NCI-H2196 (cell line): Measurements from ENCODE around the gene PLEKHA1.

Experiments used
- DNase-seq: peaks from one replicate; lab custom pipeline; 2025; ENCODE audit not compliant: unreplicated experiment; lab: John Stamatoyannopoulos, UW

The PLEKHA1 gene

DNA sequence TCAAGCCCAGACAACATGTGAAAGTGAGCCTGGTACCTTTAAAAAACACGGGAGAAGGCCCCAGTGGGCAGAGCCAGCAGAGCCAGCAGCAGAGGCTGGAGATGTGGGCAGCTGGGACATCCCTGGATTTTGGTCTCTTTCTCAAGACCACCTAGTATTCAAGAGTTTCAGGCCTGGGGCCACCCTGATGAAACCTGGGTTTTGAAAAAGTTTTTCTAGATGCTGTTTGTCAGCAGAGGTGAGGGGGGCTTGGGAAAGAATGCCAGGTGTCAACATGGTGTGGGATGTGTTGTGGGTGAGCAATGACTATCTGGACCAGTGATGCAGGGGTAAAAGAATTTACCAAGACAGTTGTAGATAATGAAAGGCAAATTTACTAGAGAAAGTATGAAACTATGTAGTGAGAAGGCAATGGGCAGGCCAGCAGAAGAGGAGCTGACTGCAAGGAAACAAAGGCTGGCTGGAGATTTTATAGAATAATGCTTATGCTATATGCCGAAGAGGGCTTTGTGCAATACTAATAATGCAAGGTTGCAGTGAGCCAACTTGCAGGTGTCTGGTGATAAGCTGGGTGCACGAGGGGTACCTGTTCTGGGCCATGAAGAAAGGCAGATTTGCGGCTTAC, 28.1 kb upstream of the PLEKHA1 start:
- DNase-seq, result no peak

DNA sequence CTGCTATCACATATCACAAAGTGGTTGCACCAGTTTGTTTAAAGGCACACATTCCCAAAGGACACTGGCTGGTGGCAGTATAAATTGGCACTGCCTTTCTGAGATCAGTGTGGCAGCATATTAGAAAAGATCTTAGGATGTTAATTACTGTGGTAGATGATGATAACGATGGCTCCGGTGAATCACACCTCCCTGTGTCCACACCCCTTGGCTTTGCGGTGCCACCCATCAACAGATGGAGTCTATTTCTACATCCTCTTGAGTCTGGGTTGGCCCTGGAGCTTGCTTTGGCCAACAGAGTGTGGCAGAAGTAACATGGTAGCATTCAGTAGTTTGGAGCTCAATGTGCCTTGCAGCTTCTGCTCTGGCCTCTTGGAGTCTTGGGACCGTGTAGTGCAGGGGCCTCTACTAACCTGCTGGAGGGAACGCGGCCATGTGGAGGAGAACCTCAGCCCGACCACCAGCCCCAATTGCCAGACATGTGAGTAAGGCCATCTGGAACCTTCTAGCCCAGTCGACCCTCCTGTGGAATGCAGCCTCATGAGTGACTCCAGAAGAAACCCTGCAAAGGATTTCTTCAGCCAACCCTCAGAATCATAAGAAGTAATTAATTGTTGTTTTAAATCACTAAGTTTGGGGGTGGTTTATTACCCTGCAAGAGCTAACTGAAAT, 27.2 kb upstream of the PLEKHA1 start:
- DNase-seq, result no peak

DNA sequence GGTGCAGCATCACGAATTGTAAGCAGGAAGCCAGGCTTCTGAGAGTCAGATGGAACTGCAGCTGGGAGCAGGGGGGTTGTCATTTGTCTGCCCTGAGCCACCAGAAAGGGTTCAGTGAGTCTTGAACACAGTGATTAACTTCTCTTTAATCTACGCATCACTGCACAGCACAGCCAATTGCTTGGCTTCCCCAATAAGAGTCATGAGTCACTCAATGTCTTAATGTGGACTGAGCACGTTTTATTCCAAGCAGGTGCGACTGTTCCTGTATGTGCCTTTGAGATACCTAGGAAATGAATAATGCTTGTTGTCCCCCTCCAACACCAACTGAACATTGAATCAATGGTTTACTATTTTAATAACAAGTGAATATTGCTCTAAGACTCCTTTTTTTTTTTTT, 26.0 kb upstream of the PLEKHA1 start:
- peak; percentile 6 for DNase-seq

DNA sequence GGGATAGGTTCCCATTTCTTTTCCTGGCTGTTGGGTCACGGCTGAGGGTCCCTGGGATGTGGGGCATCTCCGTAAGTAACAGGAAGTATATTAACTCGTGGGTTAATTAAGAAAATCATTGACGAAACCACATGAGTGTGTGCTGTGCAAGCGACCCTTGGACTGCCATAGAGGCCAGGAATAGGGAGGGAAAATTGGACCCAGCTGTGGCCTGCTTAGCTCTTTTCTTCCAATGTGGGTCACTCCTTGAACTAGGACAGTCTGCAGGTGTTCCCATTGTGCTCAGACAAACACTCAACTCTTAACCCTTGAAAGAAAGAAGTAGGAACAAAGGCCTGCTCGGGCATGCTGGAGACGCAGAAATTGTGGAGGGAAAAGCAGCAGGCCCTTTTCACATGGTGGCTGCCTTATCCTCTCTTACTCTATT, 25.6 kb upstream of the PLEKHA1 start:
- DNase-seq, result peak; percentile 1

DNA sequence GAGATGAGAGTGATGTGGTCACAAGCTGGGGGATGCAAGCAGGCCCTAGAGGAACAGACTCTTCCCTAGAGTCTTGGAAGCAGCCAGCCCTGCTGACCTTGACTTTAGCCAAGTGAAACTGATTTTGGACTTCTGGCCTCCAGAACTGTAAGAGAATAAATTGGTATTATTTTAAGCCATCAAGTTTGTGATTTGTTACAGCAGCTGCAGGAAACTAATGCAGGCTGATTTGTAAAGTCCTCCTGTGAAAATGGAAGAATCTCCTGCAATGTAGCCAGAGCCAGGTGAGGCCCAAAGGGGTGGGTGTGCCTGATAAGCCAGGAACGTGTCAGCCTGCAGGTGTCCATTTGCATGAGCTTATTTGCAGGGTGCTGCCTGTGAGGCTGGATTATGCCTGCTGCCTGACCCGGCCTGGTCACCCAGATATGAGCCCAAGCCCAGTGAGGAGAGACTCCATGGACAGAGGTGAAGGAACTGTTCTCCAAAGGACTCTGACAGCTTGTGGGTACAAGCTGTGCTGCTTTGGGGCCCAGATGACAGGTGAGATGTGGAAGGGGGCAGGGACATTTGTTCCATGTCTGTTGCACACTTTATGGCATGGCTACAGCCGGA, 24.6 kb upstream of the PLEKHA1 start:
- DNase-seq, result no peak

DNA sequence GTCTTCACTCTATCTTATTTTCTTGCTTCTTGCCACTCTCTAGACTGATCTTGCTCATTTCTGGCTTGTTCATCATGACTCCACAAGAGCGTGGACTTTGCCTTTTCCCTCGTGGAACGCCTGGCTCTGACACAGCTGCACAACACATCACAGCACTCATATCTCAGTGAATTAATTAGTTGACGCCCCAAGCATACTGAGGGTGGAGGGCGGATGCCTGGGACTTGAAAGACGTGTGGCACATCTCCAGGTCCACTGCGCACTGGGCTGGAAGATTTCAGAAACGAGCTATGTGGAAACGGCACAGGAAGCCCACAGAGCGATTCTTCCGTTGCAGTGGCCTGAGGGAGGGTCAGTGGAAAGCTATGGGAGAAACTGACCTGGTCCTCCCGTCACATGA, 23.6 kb upstream of the PLEKHA1 start:
- DNase-seq, result no peak

DNA sequence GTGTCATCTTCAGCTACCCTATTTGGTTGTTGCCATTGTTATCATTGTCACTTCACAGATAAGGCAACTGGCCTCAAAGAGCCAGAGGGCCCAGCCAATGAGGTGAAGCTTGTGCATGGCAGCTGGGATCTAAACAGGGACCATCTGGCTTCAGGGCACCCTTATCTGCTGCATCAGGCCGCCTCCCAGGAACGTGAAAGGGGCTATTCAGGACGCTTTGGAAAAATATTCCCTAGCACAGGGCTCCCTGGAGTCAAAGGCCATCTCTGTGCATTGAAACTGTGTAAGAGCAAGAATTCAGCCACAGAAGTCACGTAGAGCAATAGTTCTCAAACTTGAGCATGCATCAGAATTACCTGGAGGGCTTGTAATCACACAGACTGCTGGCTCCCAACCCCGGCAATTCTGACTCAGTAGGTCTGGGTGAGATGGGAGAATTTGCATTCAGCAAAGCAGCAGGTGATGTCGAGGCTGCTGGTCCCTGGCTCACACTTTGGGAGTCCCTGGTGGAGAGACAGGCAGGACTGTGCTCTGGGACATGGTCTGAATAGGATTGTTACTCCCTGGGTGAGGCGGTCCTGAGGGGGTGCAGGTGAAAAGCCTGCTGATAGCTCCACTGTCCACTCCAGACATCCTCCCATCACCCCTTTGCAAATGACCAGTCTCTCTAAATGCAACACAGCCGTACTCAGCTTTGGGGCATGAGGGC, 21.5 kb upstream of the PLEKHA1 start:
- no peak for DNase-seq

DNA sequence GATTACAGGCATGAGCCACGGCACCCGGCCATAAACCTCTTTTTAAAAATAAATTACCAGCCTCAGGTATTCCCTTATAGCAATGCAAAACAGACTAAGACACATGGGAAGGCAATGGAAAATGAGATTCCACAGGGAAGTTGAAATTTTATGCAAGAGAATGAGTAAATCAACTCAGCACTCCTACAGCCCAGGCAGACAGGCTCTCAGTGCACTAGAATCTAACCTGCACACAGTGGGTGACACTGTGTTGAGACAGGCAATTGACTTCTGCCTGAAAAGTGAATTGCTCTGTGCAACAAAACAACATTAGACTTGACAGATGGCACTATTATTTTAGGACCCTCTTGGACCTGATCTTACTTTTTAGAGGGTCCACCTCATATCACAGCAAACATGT, 20.1 kb upstream of the PLEKHA1 start:
- DNase-seq, result no peak

DNA sequence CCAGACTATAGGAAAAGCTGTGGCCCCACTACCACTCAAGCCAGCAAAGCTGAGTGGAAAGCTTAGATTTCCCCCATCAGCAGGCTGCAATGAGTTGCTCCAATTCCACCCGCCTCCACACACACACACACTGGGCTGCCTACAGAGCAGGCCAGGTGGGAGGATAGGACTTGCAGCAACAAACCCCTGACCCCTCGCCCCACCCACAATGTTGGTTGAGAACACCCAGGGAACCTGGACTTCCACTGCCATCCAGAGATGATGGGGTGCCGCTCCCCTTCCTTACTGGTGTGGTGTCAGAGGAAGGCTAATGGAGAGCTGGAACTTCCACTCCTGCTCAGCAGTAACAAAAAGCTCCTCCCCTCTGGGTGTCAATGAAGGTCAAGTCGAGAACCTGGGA, 16.8 kb upstream of the PLEKHA1 start:
- no peak for DNase-seq

DNA sequence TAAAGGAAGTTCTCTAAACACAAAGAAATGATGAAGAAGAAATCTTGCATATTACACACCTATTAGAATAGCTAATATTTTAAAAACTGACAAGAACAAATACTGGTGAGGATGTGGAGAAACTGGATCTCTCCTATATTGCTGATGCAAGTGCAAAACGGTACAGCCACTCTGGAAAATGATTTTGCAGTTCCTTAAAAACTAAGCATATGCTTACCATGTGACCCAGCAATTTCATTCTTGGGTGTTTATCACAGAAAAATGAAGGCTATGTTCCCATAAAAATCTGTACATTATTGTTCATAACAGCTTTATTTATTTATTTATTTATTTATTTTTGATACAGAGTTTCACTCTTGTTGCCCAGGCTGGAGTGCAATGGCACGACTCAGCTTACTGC, 14.9 kb upstream of the PLEKHA1 start:
- no peak for DNase-seq

DNA sequence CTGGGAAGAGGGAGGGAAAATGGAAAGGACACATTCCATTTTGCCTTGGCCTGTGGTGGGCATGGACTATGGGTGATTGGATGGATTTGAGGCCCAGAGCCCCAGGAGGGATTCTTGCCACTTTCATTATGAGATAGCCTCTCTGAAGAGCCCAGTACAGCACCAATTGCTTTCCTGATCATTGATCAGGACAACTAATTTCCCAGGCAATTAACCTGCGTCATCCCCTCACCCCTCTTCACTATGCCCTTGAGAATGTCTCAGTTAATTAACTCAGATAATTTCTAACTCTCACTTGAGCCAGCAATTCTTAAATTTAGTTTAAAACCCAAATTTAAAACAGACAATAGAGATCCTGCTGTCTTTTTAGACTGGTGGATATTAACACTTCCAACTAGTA, 13.5 kb upstream of the PLEKHA1 start:
- no peak for DNase-seq

DNA sequence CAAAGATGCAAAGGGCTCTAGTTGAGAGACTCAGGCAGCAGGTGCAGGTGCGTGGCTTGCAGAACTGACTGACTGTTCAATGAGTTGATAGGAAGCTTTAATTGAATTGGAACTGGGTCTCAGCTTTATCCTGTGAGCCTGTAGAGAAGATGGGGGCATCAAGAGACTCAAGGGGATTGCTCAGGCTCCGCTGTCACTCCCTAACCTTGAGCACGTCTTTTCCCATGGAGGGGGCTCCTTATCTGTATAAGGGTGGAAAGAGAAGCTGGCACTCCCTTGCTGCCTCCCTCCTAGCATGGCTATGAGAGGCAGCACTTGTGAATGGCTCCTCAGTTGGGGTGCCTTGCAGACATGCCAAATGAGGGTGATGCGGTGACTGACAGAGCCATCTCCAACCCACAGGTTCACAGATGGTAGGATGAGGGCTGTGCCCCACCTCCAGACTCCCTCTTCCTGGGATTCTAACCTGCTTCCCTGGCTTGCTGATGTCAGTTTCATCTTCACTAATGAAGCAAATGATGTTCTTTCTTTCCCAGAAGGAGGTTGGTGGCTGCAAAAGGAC, 12.4 kb upstream of the PLEKHA1 start:
- DNase-seq, result no peak

DNA sequence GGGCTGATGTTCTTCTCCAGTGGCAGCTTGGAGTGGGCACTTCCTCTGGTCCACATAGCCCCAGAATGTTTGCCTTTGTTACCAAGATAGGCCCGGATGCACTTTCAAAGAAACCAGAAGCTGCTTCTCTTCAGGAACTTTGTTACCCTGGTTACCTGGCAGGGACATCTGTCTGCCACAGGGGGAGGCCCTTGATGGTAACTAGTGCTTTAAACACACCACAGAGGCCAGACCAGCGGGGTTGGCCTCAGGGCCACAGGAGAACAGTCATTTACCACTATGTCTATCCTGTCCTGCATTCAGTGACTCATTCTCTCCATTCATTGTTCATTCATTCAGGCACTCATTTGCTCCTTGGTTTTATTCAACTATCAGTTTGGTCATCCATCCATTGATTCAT, 11.9 kb upstream of the PLEKHA1 start:
- no peak for DNase-seq

DNA sequence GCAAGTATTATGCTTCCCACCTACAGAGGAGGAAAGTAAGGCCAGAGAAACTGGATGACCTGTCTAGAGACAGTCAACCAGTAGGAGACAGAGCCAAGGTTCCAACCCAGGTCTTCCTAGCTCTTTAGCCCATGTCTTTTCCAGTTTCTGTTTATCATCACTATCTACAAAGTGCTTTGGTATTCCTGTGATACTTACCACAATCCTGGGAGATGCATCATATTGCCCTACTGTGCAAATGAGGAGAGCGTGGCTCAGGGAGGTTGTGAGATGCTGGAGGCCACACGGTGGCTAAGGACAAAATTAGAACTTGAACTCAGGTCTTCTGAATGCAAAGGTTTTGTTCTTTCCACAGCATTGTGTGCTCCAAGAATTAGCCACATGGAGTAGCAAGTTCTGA, 11.2 kb upstream of the PLEKHA1 start:
- no peak for DNase-seq

DNA sequence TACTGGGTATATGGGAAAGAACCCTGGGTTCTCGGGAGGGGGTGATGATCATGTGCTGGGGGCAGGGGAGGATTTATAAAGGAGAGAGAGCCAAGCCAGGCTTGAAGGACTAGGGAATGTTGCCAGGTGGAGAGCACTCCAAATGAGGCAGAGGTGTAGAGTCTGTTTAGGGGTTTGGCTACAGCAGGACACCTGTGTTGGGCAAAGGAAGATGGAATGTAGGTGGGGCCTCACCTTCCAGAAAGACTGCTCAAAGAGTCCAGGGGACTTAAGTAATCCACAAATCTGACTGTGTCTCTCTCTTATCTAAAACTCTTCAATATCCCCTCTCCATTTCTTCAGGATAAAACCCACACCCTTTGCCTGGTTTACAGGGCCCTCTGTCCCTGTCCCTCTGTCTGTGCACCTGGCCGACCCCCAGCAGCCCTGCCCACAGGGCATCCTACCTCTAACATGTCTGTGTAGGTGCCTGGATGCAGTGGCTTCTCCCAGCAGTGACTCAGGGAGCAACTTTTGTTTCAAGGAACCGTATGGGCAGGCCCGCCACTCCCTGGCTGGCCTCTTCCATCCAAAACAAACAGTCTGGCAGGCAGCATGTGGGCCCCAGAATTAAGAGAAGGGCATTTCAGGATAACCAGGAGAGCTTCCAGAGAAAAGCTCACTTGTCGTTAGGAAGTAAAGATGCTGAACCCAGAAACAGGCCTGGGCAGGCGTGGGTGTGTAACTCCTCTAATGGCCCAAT, 10.6 kb upstream of the PLEKHA1 start:
- no peak for DNase-seq

DNA sequence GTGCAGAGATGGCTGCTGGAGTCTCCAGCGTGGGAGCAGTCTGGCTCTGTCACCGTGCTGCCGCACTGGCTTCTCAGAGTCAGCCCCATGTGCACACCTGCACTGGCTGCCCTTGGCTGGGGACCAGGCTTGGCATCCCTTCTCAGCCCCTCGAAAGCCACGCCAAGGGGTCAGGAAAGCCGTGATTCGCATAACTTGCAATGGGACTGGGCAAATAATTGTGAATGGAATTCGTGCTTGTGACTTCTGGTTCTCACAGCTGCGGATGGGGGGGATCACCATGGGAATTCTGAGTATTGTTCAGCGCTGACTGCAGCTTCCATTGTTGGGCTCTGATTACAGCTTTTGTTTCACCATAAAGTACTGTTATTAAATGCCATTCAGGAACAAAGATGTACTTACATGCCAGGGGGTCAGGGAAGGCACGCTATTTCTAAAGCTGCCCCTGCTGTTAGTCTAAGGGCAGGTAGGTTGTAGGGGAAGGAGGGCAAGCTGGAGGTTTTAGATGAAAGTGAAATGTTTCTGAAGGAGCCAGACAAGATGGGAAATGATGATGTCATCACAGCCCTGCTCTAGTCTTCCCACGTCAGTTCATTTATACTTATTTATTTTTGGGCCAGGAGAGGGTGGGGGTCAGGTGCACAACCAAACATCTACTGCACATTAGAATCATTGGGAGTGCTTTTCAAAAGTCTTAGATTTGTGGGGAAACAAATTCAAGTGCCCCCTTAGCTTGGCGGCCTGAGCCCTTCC, 5.8 kb upstream of the PLEKHA1 start:
- DNase-seq, result no peak

DNA sequence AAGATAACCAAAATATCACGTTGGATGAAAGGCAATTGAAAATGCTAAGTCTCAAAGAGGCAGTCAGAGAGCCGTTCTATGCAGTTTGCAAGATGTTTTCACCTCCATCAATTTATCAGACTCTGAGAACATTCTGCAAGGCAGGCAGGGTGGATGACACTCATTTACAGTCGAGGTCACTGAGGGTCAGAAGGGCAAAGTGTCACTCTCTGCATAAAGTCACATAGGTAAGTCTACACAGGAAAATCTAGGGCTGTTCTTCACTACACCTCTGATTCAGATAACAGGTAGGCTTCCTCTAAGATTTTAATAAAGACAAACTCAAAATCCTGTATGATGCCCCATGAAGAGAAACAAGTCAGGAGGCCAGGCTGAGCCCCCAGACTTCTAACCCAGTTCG, 1.4 kb upstream of the PLEKHA1 start:
- DNase-seq, result no peak

DNA sequence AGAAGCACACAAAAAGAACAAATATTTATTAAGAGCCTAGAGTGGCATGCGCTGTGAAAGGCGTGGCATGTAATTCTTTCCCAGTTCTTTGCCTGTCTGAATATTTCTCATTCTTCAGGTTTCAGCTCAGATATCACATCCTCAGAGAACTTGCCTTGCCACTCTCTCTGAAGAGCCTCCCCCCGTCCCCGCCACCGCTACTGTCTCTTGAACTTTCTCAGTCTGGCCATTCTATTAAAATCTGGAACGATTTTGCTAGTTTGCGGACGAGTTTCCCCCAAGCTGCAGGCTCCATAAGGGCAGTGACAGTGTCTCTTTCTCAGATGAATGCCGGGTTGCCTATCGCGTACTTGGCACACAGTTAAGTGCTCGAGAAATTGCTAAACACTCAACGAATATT, 787 bp upstream of the PLEKHA1 start:
- no peak for DNase-seq

DNA sequence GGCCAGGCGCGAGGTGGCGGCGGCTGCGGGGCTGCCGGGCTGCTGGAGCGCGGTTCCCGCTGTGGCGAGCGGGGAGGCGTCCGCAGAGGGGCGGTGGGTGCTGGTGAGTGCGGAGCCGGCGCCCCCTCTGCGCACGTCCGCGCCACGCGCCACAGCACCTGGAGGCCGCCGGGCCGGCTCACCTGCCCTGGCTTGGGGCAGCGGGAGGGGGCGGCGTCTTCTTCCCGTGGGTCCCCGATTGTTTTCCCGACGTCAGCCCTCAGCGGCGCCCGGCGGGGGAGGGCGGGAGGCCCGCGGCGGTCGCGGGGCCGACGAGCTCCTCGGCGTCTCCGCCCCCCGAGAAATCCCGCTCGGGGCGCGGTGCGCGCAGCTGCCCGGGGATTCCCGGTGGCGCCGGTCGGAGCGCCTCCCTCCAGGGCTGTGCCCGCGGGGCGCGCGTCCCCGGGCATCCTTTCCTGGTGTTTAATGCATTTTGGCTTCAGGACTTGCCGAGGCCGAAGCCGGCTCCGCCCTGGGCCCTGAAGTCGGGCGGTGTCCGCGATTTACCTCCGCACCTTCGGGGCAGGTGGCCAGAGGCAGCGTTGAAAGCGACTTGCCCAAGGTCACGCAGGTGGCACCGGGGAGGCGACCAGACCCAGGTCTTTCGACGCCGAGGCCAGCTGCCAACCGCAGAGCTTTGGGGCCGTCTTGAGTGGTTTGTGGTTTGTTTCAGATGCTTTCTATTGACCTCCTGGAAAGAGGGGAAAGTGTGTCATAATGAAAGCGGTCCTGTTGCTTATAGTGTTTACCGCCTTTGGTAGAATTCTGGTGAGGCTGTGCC, 561 bp downstream of the PLEKHA1 start:
- DNase-seq, result peak; percentile 24
